ENCODE data around the gene RPL7A. TPM values are rescaled to one million over a fixed set of nuclear protein-coding genes. Genes with fewer than 3 reads are reported as not detected.

Gene RPL7A
- total RNA-seq, 1 experiment from 2014 or later = 2,747 TPM

- DNase-seq (ENCODE audit: low spot score) = no peak
- no peak overlapping the region for H3K4me3 Mint-ChIP-seq
- TF ChIP-seq ATF1 (CRISPR knock-in tag; IDR thresholded peaks at IDR 0.05) (no peak), ZNF532 (CRISPR knock-in tag; IDR thresholded peaks at IDR 0.05; ENCODE audit: borderline replicate concordance) (no peak), NFATC4 (CRISPR knock-in tag; IDR thresholded peaks at IDR 0.05) (no peak), CBFB (CRISPR knock-in tag; IDR thresholded peaks at IDR 0.05; ENCODE audit: low read depth) (no peak), ZNF138 (CRISPR knock-in tag; conservative IDR thresholded peaks at IDR 0.05) (no peak), ZNF232 (CRISPR knock-in tag; IDR thresholded peaks at IDR 0.05) (no peak), TCF7 (CRISPR knock-in tag; IDR thresholded peaks at IDR 0.05; ENCODE audit: low read depth) (no peak), FOXK1 (CRISPR knock-in tag; IDR thresholded peaks at IDR 0.05) (no peak), PRDM15 (CRISPR knock-in tag; IDR thresholded peaks at IDR 0.05) (no peak), TP53 (CRISPR knock-in tag; IDR thresholded peaks at IDR 0.05) (no peak), ZNF423 (CRISPR knock-in tag; IDR thresholded peaks at IDR 0.05) (no peak)
- 0 out of 2 replicates have a peak, but pooled peaks cover 2% of the 10 kb centered on the region for H3K4me1 Mint-ChIP-seq
- ChIA-PET CTCF (interaction anchor here (2.0 kb wide), 1 partner anchor 26 kb away, joined by 6 read pairs; no protein-coding TSS in a partner anchor), POLR2A (no interaction called here)
- no peaks in the 10 kb centered on the region for H3K27me3 Mint-ChIP-seq (ENCODE audit: low read depth)
- no peak overlapping the region for H3K27ac Mint-ChIP-seq
- peaks cover 64% of the 10 kb centered on the region for H3K36me3 Mint-ChIP-seq
- no peaks in the 10 kb centered on the region for H3K9me3 Mint-ChIP-seq
- no peak for ATAC-seq
These were observed 19.8 kb downstream of the RPL7A start for GRCh38 chr9:133367778-133368177.

- no peak overlapping the region for H3K27ac Mint-ChIP-seq
- POLR2A ChIA-PET = no interaction called here
- no peaks in the 10 kb centered on the region for H3K27me3 Mint-ChIP-seq (ENCODE audit: low read depth)
- CTCF ChIA-PET = no interaction called here
- no peak overlapping the region for H3K4me3 Mint-ChIP-seq
- H3K9me3 Mint-ChIP-seq = no peaks in the 10 kb centered on the region
- DNase-seq (ENCODE audit: low spot score) = no peak
- no peak for ATAC-seq
- H3K4me1 Mint-ChIP-seq = 0 out of 2 replicates have a peak, but pooled peaks cover 2% of the 10 kb centered on the region
- H3K36me3 Mint-ChIP-seq = peaks cover 60% of the 10 kb centered on the region
- TF ChIP-seq ZNF121 (CRISPR knock-in tag; IDR thresholded peaks at IDR 0.05) (no peak), CREM (CRISPR knock-in tag; IDR thresholded peaks at IDR 0.05) (no peak), GABPB1 (CRISPR knock-in tag; IDR thresholded peaks at IDR 0.05) (no peak), NFE2L1 (CRISPR knock-in tag; IDR thresholded peaks at IDR 0.05) (no peak), CBFB (CRISPR knock-in tag; IDR thresholded peaks at IDR 0.05; ENCODE audit: low read depth) (no peak), ZMAT4 (CRISPR knock-in tag; IDR thresholded peaks at IDR 0.05) (no peak), ZNF219 (CRISPR knock-in tag; IDR thresholded peaks at IDR 0.05; ENCODE audit: borderline replicate concordance) (no peak), PRDM15 (CRISPR knock-in tag; IDR thresholded peaks at IDR 0.05) (no peak), FOXJ3 (CRISPR knock-in tag; IDR thresholded peaks at IDR 0.05; ENCODE audit: borderline replicate concordance) (no peak), STAT6 (CRISPR knock-in tag; conservative IDR thresholded peaks at IDR 0.05; ENCODE audit: low read depth) (no peak), MYBL2 (CRISPR knock-in tag; IDR thresholded peaks at IDR 0.05) (no peak), CREB1 (CRISPR knock-in tag; IDR thresholded peaks at IDR 0.05) (no peak)
These were observed 20.3 kb downstream of the RPL7A start for GRCh38 chr9:133368249-133368881.

Data from WTC11 (cell line).